ENCODE measurements around the gene KLHL21.

The KLHL21 gene

DNA sequence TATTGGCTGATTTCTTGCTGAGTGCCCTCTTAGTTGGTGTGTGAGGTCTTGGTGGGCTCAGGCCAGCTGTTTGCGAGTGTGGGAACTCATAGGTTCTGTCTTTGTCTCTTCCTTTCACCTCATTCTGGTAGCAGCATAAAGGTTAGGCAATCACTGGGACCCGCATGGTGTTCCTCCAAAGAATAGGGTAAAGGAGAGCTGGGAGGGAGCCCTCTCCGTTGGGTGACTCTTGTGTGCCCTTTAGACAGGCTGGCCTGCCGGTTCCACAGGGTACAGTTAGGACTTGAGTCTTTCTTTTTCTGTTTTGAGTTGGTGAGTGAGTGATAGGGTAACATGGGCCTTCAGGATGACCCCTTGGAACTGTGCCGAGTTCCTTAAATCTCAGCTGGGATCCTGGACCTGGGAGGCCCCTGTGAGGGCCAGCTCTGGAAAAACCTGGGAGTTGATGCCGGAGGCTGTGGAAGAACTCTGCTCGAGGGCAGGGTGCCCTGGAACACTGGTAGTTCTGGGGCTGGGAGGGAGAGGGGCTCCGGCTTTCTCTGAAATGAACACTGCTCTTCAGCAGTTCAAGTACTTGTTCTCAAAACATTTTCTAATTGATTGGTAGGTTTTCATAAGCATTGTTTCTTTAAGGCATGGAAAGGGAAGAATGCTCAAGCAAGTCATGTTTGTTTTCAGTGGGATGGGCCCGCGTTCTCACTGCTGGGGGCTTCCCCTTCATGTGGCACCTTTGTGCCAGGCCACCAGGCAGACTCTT lies 19.9 kb upstream of the KLHL21 start:
- ChIA-PET CTCF (no interaction called here), POLR2A (interaction anchor here (1.4 kb wide), 1 partner anchor 19 kb away, joined by 5 read pairs; no protein-coding TSS in a partner anchor)
- DNase-seq (ENCODE audit: extremely low spot score) = no peak
- TF ChIP-seq FOXK2 (IDR thresholded peaks at IDR 0.05) (no peak), ARNT (IDR thresholded peaks at IDR 0.05) (no peak), LEF1 (IDR thresholded peaks at IDR 0.05; ENCODE audit: borderline replicate concordance) (no peak), HDGF (IDR thresholded peaks at IDR 0.05; ENCODE audit: borderline replicate concordance) (no peak)

DNA sequence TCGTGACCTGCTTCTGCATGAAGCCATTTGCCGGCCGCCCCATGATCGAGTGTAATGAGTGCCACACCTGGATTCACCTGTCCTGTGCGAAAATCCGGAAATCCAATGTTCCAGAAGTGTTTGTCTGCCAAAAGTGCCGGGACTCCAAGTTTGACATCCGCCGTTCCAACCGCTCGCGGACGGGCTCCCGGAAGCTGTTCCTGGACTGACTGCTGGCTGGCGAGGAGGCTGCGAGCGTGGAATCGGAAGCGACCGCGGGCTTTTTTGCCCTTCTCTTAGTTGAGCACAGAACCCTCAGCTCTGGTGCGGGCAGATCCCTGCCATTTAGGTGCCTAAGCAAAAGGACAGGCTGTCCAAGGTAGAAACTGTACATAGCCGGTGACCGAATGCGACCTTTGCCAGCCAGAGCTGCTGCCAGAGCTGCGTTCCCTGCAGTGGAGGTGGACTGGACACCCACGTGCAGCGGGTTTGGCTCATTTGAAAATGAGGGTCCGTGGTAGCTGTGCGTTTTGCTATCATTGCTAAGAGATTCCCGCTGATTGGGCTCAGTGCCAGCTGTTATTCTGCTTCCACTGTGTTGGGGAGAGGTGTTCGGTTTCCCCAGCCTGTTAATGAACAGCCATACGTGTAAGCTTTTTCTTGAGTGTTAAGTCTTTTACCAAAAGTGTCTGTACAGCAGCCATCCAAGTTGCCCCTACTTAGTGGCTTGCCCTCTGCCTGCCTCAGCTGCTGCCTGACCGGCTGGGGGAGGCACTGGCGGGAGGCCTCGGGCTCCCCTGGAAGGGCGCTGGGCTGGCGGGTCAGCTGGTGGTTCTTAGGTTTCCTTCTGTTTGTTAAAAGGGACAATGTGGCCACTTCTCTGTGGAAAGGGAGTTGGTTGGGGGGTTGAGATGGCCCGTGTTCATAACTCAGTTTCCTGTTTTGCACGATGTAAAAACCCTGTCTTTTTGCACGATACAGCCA lies 19.0 kb upstream of the KLHL21 start:
- TF ChIP-seq SUZ12 (IDR thresholded peaks at IDR 0.05) (no peak), BHLHE40 (IDR thresholded peaks at IDR 0.05; ENCODE audit: borderline replicate concordance) (no peak), ARNT (IDR thresholded peaks at IDR 0.05) (no peak), TARDBP (IDR thresholded peaks at IDR 0.05) (no peak), NFRKB (IDR thresholded peaks at IDR 0.05) (no peak), FOXK2 (IDR thresholded peaks at IDR 0.05) (no peak), SP1 (IDR thresholded peaks at IDR 0.05) (no peak), ELF4 (IDR thresholded peaks at IDR 0.05) (no peak), HDGF (IDR thresholded peaks at IDR 0.05; ENCODE audit: borderline replicate concordance) (no peak), LEF1 (IDR thresholded peaks at IDR 0.05; ENCODE audit: borderline replicate concordance) (no peak), L3MBTL2 (conservative IDR thresholded peaks at IDR 0.05) (no peak), FOXA1 (IDR thresholded peaks at IDR 0.05) (no peak), ZNF384 (IDR thresholded peaks at IDR 0.05) (no peak), CTBP1 (IDR thresholded peaks at IDR 0.05; ENCODE audit: borderline replicate concordance) (no peak), FOXM1 (IDR thresholded peaks at IDR 0.05; ENCODE audit: borderline replicate concordance) (no peak)
- TF ChIP-seq, protein P1, sequence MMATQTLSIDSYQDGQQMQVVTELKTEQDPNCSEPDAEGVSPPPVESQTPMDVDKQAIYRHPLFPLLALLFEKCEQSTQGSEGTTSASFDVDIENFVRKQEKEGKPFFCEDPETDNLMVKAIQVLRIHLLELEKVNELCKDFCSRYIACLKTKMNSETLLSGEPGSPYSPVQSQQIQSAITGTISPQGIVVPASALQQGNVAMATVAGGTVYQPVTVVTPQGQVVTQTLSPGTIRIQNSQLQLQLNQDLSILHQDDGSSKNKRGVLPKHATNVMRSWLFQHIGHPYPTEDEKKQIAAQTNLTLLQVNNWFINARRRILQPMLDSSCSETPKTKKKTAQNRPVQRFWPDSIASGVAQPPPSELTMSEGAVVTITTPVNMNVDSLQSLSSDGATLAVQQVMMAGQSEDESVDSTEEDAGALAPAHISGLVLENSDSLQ (IDR thresholded peaks at IDR 0.05) = no peak
- ChIA-PET CTCF (no interaction called here), POLR2A (interaction anchor here (1.4 kb wide), 1 partner anchor 18 kb away, joined by 5 read pairs; no protein-coding TSS in a partner anchor)
- DNase-seq (ENCODE audit: extremely low spot score) = no peak

DNA sequence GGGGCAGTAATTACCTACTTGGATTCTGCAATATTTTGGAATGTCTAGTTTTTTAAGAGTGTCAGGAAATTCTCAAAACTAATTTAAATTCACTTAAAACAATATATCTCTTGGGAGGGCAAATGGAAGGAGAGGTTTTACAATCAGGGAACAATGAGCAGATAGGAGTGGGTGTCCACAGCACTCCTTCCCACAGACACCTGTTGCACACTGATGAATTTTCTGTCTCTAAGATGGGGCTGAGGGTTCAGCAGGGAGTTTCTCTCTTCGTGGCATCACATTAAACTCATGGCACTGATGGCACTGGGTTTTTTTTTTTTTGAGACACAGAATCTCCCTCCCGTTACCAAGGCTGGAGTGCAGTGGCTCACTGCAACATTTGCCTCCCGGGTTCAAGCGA lies 16.4 kb upstream of the KLHL21 start:
- ChIA-PET CTCF (no interaction called here), POLR2A (no interaction called here)
- DNase-seq (ENCODE audit: extremely low spot score) = no peak
- no peak for TF ChIP-seq SUZ12 (IDR thresholded peaks at IDR 0.05)
- TF ChIP-seq SP1 (IDR thresholded peaks at IDR 0.05) = no peak
- no peak for TF ChIP-seq FOXM1 (IDR thresholded peaks at IDR 0.05; ENCODE audit: borderline replicate concordance)
- no peak for TF ChIP-seq ZNF384 (IDR thresholded peaks at IDR 0.05)
- no peak for TF ChIP-seq TARDBP (IDR thresholded peaks at IDR 0.05)
- no peak for TF ChIP-seq FOXA1 (IDR thresholded peaks at IDR 0.05)
- TF ChIP-seq FOXK2 (IDR thresholded peaks at IDR 0.05) = no peak
- TF ChIP-seq LEF1 (IDR thresholded peaks at IDR 0.05; ENCODE audit: borderline replicate concordance) = no peak
- no peak for TF ChIP-seq L3MBTL2 (conservative IDR thresholded peaks at IDR 0.05)
- no peak for TF ChIP-seq ELF4 (IDR thresholded peaks at IDR 0.05)
- no peak for TF ChIP-seq BHLHE40 (IDR thresholded peaks at IDR 0.05; ENCODE audit: borderline replicate concordance)

DNA sequence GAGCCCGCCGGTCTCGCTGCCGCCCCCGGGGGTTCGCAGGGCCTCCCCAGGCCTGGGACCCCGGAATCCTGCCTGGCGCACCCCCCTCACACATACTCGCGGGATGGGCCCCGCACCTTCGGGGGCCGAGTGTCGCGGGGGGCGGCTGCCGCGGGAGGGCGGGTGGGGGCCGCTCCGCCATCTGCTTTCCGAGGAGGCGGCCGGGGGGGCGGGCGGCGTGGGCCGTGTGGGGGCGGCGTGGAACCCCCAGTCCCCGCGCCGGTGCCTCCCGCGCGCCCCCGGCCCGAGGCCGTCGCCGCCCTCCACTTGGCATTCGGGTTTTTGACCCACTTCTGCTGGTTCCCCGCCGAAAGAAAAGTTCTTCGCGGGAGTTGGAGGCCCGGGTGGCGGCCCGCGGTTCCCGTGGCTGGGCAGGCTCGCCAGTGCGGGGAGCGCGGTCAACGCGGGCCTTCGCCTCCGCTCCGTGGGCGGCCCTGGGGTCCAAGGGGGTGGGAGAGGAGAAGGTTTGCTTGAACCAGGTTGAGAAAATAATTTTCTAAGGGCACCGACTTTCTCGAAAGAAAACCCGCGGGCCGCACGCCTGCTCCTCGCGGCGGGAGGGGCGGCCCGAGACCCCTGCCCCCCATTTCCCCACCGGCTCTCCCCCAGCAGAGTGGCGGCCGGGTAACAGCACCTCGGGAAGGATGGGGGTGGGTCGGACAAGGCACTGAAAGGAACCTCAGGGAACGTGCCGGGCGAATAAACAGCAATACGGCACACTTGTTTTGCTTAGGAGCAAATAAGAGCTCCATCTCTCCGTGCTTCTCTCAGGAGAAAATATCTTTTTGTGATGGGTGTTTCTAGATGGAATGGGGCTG lies 12.5 kb upstream of the KLHL21 start:
- POLR2A ChIA-PET = interaction anchor here (0.7 to 1.5 kb wide), 4 partner anchors 12 to 62 kb away, joined by 3 read pairs; partner anchors contain the start of gene ZBTB48
- no peak for DNase-seq (ENCODE audit: extremely low spot score)
- no peak for TF ChIP-seq L3MBTL2 (conservative IDR thresholded peaks at IDR 0.05)
- no peak for TF ChIP-seq NFRKB (IDR thresholded peaks at IDR 0.05)
- no peak for TF ChIP-seq FOXK2 (IDR thresholded peaks at IDR 0.05)
- no peak for TF ChIP-seq CTBP1 (IDR thresholded peaks at IDR 0.05; ENCODE audit: borderline replicate concordance)
- no peak for TF ChIP-seq ZNF384 (IDR thresholded peaks at IDR 0.05)
- TF ChIP-seq SP1 (IDR thresholded peaks at IDR 0.05) = no peak
- TF ChIP-seq, protein P1 (IDR thresholded peaks at IDR 0.05) = no peak
- no peak for TF ChIP-seq HDGF (IDR thresholded peaks at IDR 0.05; ENCODE audit: borderline replicate concordance)
- TF ChIP-seq LEF1 (IDR thresholded peaks at IDR 0.05; ENCODE audit: borderline replicate concordance) = no peak
- TF ChIP-seq ELF4 (IDR thresholded peaks at IDR 0.05) = no peak
- TF ChIP-seq FOXM1 (IDR thresholded peaks at IDR 0.05; ENCODE audit: borderline replicate concordance) = no peak
- TF ChIP-seq SUZ12 (IDR thresholded peaks at IDR 0.05) = no peak
- no peak for TF ChIP-seq ARNT (IDR thresholded peaks at IDR 0.05)
- no peak for TF ChIP-seq BHLHE40 (IDR thresholded peaks at IDR 0.05; ENCODE audit: borderline replicate concordance)
- no peak for TF ChIP-seq FOXA1 (IDR thresholded peaks at IDR 0.05)
- TF ChIP-seq TARDBP (IDR thresholded peaks at IDR 0.05) = no peak
- CTCF ChIA-PET = no interaction called here

Measured in HEK293T (cell line).